Body of pancreas (tissue), 4 donors: ENCODE measurements around the gene USP35.

Experiments
- POLR2A ChIP-seq, 3 donors: fragments of 450-650 bp; IDR thresholded peaks; one replicate each; pipeline ENCODE4 v1.6.1; 2016; ENCODE audit warnings: antibody characterized with exemption in 3 of 3, mild to moderate bottlenecking in 2 of 3
- TF ChIP-seq, protein P1 (sequence below), 7 experiments: fragments of 450-650 bp in 4 of 7; fragments of 200-600 bp in 3 of 7; sonication (generic) in 3 of 7; IDR thresholded peaks; one replicate each; pipeline ENCODE4 v1.5.1; 2016 to 2019; ENCODE audit warnings: antibody characterized with exemption in 7 of 7

DNA sequence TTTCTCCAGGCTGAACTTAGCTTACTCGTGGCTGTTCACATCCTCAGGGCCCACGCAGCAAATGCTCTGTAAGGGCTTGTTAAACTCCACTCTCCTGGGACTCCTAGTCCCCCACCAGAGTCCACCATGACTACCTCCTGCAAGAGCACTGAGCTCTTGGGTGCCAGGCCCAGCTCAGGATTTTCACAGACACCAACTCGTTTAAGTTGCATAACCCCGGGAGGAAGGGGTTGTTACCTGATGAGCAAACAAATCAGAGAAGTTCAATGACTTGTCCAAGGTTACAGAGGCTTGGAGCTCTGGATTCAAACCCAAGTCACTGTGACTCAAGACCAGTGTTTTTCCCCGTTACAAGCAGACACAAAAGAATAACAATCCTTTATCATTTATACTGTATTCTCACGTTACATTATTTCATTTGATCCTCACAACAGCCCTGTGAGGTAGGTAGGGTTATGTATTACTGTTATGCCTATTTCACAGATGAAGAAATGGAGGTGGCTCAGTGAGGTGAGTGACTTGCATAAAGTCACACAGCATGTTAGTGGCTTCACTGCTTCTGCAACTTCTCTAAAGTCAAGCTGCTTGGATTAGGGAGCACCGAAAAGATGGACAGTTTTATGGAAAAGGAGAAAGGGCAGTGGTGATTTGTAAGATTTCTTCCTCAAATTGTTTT, 17.7 kb upstream of the USP35 start:
- TF ChIP-seq POLR2A (IDR thresholded peaks at IDR 0.05), result no peak
- TF ChIP-seq, protein P1, sequence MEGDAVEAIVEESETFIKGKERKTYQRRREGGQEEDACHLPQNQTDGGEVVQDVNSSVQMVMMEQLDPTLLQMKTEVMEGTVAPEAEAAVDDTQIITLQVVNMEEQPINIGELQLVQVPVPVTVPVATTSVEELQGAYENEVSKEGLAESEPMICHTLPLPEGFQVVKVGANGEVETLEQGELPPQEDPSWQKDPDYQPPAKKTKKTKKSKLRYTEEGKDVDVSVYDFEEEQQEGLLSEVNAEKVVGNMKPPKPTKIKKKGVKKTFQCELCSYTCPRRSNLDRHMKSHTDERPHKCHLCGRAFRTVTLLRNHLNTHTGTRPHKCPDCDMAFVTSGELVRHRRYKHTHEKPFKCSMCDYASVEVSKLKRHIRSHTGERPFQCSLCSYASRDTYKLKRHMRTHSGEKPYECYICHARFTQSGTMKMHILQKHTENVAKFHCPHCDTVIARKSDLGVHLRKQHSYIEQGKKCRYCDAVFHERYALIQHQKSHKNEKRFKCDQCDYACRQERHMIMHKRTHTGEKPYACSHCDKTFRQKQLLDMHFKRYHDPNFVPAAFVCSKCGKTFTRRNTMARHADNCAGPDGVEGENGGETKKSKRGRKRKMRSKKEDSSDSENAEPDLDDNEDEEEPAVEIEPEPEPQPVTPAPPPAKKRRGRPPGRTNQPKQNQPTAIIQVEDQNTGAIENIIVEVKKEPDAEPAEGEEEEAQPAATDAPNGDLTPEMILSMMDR (IDR thresholded peaks at IDR 0.05), result no peak
